Mammary epithelial cell (primary cell): ENCODE results near the gene GRIN3A.

Experiments used
- EZH2 ChIP-seq: IDR thresholded peaks from 2 replicates; pipeline ENCODE4 v1.6.1; 2012; ENCODE audit warnings: low read length, inconsistent platforms, borderline replicate concordance
- TF ChIP-seq, protein P1 (sequence below), 2 donors: IDR thresholded peaks in 1 of 2; conservative IDR thresholded peaks in 1 of 2; 2 replicates each; pipeline ENCODE4 v1.5.1; 2011 to 2012; ENCODE audit warnings: inconsistent platforms in 2 of 2, low read length in 2 of 2, mild to moderate bottlenecking in 2 of 2, control low read depth in 1 of 2, low read depth in 1 of 2; ENCODE audit not compliant: insufficient read depth in 1 of 2; ENCODE audit errors: extremely low read depth in 1 of 2

DNA sequence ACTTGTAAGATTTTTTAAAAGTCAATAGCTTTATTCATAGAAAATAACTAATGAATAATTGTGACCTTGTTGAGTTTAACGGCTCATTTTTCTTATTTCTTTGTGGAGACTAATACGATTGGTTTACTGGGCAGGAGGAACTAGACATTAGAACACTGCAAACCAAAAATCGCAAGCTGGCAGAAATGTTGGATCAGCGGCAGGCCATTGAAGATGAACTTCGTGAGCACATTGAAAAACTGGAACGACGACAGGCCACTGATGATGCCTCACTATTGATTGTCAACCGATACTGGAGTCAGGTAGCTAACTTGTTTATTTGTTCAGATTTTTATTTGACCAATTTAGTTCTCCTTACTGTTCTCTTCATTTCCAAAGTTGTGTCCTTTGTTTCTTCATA lies 198.4 kb downstream of the GRIN3A start:
- TF ChIP-seq, protein P1, sequence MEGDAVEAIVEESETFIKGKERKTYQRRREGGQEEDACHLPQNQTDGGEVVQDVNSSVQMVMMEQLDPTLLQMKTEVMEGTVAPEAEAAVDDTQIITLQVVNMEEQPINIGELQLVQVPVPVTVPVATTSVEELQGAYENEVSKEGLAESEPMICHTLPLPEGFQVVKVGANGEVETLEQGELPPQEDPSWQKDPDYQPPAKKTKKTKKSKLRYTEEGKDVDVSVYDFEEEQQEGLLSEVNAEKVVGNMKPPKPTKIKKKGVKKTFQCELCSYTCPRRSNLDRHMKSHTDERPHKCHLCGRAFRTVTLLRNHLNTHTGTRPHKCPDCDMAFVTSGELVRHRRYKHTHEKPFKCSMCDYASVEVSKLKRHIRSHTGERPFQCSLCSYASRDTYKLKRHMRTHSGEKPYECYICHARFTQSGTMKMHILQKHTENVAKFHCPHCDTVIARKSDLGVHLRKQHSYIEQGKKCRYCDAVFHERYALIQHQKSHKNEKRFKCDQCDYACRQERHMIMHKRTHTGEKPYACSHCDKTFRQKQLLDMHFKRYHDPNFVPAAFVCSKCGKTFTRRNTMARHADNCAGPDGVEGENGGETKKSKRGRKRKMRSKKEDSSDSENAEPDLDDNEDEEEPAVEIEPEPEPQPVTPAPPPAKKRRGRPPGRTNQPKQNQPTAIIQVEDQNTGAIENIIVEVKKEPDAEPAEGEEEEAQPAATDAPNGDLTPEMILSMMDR (conservative IDR thresholded peaks at IDR 0.05 in 1 of 2, IDR thresholded peaks at IDR 0.05 in 1 of 2; ENCODE audit: extremely low read depth in 1 of 2, insufficient read depth in 1 of 2, low read depth in 1 of 2, low read length in 2 of 2) = no peak
- TF ChIP-seq EZH2 = no peak
